Activated CD4-positive, alpha-beta memory T cell treated with anti-CD3 and anti-CD28 coated beads for 36 hours (primary cell): Measurements from ENCODE around the gene FAM53A. TPM values are rescaled to one million over a fixed set of nuclear protein-coding genes. Genes with fewer than 3 reads are reported as not detected.
A peak's percentile ranks its signal among the peaks of the same experiment; 100 is the strongest.

Source experiments
- CTCF ChIA-PET: fragments of 350-600 bp; sonication (Branson Sonifier 250); formaldehyde crosslinking; loops from one replicate; lab custom pipeline; 2021; ENCODE audit warnings: antibody characterized with exemption, inconsistent platforms; lab: Charles Lee
- POLR2A ChIA-PET: fragments of 350-600 bp; sonication (Branson Sonifier 250); formaldehyde crosslinking; loops from one replicate; lab custom pipeline; 2021; ENCODE audit warnings: antibody characterized with exemption; lab: Charles Lee
- DNase-seq: peaks from one replicate; pipeline ENCODE4 v3.0.0-alpha.2; 2020
- H3K27ac Mint-ChIP-seq: one replicate; pipeline ENCODE4 v1.8.0; 2021; ENCODE audit warnings: mixed read lengths
- H3K27me3 Mint-ChIP-seq: one replicate; pipeline ENCODE4 v1.8.0; 2021; ENCODE audit warnings: mixed read lengths
- H3K36me3 Mint-ChIP-seq: one replicate; pipeline ENCODE4 v1.8.0; 2021; ENCODE audit warnings: mixed read lengths
- H3K4me1 Mint-ChIP-seq: one replicate; pipeline ENCODE4 v1.8.0; 2021; ENCODE audit warnings: low read depth, mixed read lengths
- H3K4me3 Mint-ChIP-seq: one replicate; pipeline ENCODE4 v1.8.0; 2021; ENCODE audit warnings: mild to moderate bottlenecking, mixed read lengths
- H3K9me3 Mint-ChIP-seq: one replicate; pipeline ENCODE4 v1.8.0; 2021; ENCODE audit warnings: mixed read lengths
- intact Hi-C: fragments of 100-400 bp; cut with micrococcal nuclease; formaldehyde crosslinking; loops from one replicate; pipeline ENCODE4 v1.15.1; 2023
- total RNA-seq, 2 experiments: library from RNA; stranded (reverse); gene quantifications; one replicate each; pipeline ENCODE4 v1.2.3, GENCODE V29; 2021

Gene FAM53A
- total RNA-seq, 2 experiments from 2014 or later = 1.3 to 1.4 TPM

DNA sequence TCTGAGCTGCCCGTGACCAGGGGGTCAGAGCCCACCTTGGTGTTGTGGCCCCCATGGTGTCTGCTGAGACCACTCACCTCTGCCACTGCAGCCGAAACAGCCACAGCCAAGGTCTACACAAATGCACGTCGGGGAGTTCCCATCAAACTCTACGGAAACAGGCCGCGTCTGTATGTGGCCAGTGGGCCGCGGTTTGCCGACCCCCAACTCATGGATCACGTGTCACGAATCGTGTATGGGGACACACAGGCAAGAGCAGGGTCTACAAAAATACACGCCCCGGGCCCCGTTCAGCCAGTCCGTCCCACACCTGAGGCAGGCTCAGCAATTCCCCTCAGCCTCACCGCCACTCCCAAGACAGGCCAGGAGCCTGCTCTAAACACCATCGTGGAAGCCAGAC lies 53.8 kb downstream of the FAM53A start:
- Mint-ChIP-seq H3K27me3 (no peaks in the 10 kb centered on the region), H3K4me3 (no peak overlapping the region), H3K36me3 (no peaks in the 10 kb centered on the region), H3K27ac (no peak overlapping the region), H3K9me3 (no peaks in the 10 kb centered on the region), H3K4me1 (no peaks in the 10 kb centered on the region)
- intact Hi-C loops = no loop called here
- ChIA-PET CTCF (interaction anchor here (0.8 to 1.6 kb wide), 7 partner anchors 10 to 499 kb away, joined by 3 to 8 read pairs (median 3); no protein-coding TSS in a partner anchor), POLR2A (no interaction called here)
- no peak for DNase-seq

DNA sequence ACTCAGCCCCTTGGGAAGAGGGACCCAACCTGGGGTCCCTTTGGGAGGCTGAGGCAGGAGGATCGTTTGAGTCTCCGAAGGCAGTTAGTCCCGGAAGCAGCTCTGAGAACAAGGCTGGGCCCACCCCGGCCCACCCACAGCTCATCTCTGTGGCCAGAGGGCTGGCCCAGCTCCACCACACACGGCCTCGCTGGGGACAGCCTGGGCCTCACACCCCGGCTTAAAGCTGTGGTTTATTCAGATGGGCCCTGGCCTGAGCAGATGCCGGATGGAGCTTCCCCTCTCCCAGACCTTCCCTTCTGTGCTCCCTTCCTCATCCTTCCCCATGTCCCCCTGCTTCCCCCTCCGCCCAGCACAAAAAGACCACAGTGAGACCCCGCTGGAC lies 54.4 kb downstream of the FAM53A start:
- no peaks in the 10 kb centered on the region for H3K4me1 Mint-ChIP-seq
- intact Hi-C loops = loop anchor here (1.0 to 5.0 kb wide), 2 partner anchors 82 to 273 kb away; no protein-coding TSS in a partner anchor

DNA sequence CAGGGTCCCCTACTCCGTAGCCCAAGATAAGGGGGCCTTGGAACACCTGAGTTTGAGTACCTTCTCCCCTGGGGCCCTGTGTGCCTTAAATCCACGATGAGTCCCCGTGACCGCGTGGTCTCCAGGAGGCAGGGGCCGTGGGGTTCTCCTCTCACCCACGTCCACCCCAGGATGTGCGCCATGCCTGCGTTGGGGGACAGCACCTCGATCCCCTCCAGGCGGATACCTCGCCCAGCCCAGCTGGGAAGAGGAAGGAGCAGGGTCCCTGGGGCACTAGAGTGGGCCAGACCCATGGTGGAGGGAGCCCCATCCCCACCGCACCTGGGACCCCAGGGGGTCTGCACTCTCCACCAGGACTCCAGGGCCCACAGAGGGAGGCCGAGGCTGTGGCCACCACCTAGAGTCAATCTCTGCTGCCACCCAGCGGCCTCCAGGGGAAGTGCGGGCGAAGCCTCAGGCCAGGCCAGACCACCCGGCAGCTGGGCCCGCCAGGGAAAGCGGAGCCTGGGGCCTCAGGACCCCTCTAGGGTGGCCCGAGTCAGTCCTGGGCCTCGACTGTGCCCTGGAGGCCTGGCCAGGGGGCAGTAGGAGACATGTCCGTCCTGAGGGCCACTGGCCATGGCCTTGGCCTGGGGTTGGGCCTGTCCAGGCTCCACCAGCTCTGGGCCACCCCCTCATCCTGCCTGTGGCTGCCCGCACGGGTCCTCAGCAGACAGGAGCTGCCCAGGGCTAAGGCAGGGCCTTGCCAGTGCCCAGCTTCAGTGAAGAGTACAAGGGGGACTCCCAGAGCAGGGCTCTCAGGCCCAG lies 55.0 kb downstream of the FAM53A start:
- Mint-ChIP-seq H3K27me3 (no peaks in the 10 kb centered on the region), H3K4me1 (no peaks in the 10 kb centered on the region), H3K9me3 (no peaks in the 10 kb centered on the region), H3K4me3 (no peak overlapping the region), H3K27ac (no peak overlapping the region), H3K36me3 (no peaks in the 10 kb centered on the region)
- intact Hi-C loops = loop anchor here (1.0 to 5.0 kb wide), 2 partner anchors 82 to 273 kb away; no protein-coding TSS in a partner anchor
- POLR2A ChIA-PET = no interaction called here
- CTCF ChIA-PET = interaction anchor here (0.6 to 1.6 kb wide), 13 partner anchors 9 to 498 kb away, joined by 3 to 8 read pairs (median 3); no protein-coding TSS in a partner anchor
- peak; percentile 74 for DNase-seq

More for the DNA sequence above, 54.4 kb downstream of the FAM53A start:
- no peaks in the 10 kb centered on the region for H3K27me3 Mint-ChIP-seq
- ChIA-PET CTCF (interaction anchor here (0.6 to 1.6 kb wide), 13 partner anchors 9 to 499 kb away, joined by 3 to 8 read pairs (median 3); no protein-coding TSS in a partner anchor), POLR2A (no interaction called here)
- no peak overlapping the region for H3K4me3 Mint-ChIP-seq
- no peaks in the 10 kb centered on the region for H3K9me3 Mint-ChIP-seq
- no peaks in the 10 kb centered on the region for H3K36me3 Mint-ChIP-seq
- no peak overlapping the region for H3K27ac Mint-ChIP-seq
- no peak for DNase-seq

DNA sequence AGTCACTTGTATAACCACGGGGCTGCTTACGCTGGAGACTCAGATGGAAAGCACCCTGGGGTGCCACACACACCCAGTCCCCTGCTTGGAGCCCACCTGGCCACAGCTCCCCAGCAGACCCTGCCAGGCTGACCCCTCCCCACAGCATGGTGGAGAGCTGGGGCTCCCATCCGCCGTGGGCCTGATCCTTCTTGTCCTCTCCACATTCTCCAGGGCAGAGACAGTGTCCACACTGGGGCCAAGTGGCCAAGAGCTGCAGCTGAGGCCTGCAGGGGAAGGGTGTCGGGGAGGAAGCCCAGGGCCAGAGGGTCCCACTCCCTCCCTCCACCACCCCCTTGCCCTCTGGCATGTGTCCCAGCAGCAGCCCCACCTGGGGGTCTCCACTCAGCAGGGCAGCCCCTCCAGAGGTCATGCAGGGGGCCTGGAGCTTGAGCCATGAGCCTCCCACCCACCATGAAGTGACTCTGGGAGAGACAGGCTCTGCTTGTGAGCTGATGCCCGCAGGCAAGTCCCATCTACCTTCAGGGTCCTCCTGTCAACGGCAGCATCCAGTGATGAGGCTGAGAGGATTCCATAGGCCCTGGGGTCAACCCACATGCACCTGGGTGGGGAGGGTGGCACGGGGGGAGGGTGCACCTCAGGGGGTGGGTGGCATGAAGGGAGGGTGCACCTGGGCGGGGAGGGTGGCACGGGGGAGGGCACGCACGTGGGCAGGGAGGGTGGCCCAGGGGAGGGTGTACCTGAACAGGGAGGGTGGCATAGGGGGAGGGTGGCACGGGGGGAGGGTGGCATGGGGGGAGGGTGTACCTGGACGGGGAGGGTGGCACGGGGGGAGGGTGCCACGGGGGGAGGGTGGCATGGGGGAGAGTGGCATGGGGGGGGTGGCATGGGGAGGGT lies 56.4 kb downstream of the FAM53A start:
- CTCF ChIA-PET = interaction anchor here (0.8 kb wide), 1 partner anchor 272 kb away, joined by 3 read pairs; no protein-coding TSS in a partner anchor
- no peaks in the 10 kb centered on the region for H3K4me1 Mint-ChIP-seq
- H3K27me3 Mint-ChIP-seq = no peaks in the 10 kb centered on the region
- POLR2A ChIA-PET = no interaction called here
- H3K4me3 Mint-ChIP-seq = no peak overlapping the region
- H3K9me3 Mint-ChIP-seq = no peaks in the 10 kb centered on the region
- intact Hi-C loops = loop anchor here (5.0 kb wide), 1 partner anchor 80 kb away; no protein-coding TSS in a partner anchor
- H3K36me3 Mint-ChIP-seq = no peaks in the 10 kb centered on the region
- no peak overlapping the region for H3K27ac Mint-ChIP-seq
- DNase-seq = no peak

DNA sequence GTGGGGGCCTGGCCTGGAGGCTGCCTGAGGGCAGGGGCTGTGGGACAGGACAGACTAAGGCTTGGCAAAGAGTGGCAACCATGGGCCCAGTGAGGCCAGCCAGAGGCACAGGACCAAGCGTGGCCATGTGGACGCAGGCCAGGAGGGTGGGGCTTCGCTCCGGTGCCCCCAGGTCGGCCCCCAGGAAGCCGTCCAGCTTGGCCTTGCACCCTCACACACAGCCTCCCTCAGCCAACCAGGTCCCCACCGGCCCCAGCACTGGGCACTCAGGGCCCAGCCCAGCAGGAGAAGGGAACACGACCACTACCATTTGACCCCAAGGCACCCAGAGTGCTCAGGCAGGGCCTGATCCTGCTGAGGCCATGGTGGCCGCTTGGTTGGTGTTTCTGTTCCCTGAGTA lies 57.2 kb downstream of the FAM53A start:
- H3K36me3 Mint-ChIP-seq = no peaks in the 10 kb centered on the region
- CTCF ChIA-PET = no interaction called here
- intact Hi-C loops = loop anchor here (5.0 kb wide), 1 partner anchor 80 kb away; no protein-coding TSS in a partner anchor
- H3K4me1 Mint-ChIP-seq = no peaks in the 10 kb centered on the region
- no peak overlapping the region for H3K4me3 Mint-ChIP-seq
- no peak for DNase-seq
- POLR2A ChIA-PET = no interaction called here
- no peaks in the 10 kb centered on the region for H3K9me3 Mint-ChIP-seq
- no peaks in the 10 kb centered on the region for H3K27me3 Mint-ChIP-seq
- H3K27ac Mint-ChIP-seq = no peak overlapping the region

DNA sequence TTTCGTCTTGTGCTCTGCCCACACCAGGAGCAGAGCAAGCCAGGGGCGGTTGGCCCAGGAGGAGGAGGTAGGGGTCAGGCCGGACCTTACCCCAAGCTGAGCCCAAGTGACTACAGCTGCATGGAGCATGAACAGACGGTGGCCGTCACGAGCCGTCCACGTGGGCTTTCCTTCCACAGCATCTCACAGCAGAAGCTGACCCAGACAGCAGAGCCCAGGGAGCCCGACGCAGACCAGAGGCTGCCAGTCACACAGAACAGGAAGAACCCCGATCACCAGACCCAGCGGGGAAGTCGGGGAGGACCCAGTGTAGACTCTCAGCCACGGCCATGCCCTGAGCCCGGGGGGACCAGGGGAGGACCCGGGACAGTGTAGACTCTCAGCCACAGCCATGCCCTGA lies 58.0 kb downstream of the FAM53A start:
- Mint-ChIP-seq H3K9me3 (no peaks in the 10 kb centered on the region), H3K27me3 (no peaks in the 10 kb centered on the region), H3K36me3 (no peaks in the 10 kb centered on the region), H3K4me3 (no peak overlapping the region), H3K4me1 (no peaks in the 10 kb centered on the region), H3K27ac (no peak overlapping the region)
- DNase-seq = no peak
- intact Hi-C loops = loop anchor here (5.0 kb wide), 1 partner anchor 79 kb away; no protein-coding TSS in a partner anchor
- CTCF ChIA-PET = no interaction called here
- POLR2A ChIA-PET = no interaction called here

DNA sequence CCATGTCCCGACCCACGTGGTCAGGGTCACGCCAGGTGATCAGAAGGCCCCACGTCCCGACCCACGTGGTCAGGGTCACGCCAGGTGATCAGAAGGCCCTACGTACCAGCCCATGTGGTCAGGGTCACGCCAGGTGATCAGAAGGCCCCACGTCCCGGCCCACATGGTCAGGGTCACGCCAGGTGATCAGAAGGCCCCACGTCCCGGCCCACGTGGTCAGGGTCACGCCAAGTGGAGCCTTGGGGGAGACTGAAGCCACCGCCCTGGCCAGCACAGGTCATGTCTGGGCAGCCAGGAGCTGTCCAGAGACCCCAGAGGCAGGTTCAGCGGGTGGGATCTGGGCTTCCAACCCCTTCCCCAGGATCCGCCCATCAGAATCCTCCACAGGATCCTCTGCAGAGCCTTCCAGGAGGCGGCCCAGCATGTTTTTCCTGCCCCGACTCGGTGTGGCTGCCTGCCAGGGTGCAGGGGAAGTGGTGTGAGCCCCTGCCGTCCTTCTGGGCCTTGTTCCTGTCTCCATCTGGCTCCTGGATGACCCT lies 58.4 kb downstream of the FAM53A start:
- no peaks in the 10 kb centered on the region for H3K9me3 Mint-ChIP-seq
- no peak overlapping the region for H3K4me3 Mint-ChIP-seq
- peaks cover 1% of the 10 kb centered on the region for H3K4me1 Mint-ChIP-seq
- ChIA-PET CTCF (no interaction called here), POLR2A (no interaction called here)
- H3K27me3 Mint-ChIP-seq = no peaks in the 10 kb centered on the region
- no peak for DNase-seq
- H3K36me3 Mint-ChIP-seq = no peaks in the 10 kb centered on the region
- H3K27ac Mint-ChIP-seq = no peak overlapping the region
- intact Hi-C loops = loop anchor here (5.0 kb wide), 1 partner anchor 78 kb away; no protein-coding TSS in a partner anchor

DNA sequence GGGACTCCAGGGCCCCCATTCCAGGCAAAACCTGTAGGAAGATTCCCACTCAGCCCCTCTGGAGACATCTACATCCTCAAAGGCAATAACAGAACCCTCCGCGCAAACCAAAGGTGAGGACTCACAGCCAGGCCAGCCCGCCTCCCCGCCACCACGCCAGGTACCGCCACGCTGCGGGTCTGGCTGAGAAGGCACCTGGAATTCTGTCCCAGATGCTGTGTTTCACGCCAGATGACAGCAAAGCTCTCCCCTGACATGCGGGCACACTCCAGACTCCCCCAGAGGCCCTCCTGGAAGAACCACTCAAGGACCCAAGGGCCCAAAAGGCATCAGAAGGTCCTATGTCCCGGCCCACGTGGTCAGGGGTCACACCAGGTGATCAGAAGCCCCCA lies 59.6 kb downstream of the FAM53A start:
- no peak for DNase-seq
- ChIA-PET POLR2A (no interaction called here), CTCF (no interaction called here)
- Mint-ChIP-seq H3K4me3 (no peak overlapping the region), H3K9me3 (no peaks in the 10 kb centered on the region), H3K36me3 (no peaks in the 10 kb centered on the region), H3K27me3 (no peaks in the 10 kb centered on the region), H3K4me1 (peaks cover 3% of the 10 kb centered on the region), H3K27ac (no peak overlapping the region)
- intact Hi-C loops = no loop called here

DNA sequence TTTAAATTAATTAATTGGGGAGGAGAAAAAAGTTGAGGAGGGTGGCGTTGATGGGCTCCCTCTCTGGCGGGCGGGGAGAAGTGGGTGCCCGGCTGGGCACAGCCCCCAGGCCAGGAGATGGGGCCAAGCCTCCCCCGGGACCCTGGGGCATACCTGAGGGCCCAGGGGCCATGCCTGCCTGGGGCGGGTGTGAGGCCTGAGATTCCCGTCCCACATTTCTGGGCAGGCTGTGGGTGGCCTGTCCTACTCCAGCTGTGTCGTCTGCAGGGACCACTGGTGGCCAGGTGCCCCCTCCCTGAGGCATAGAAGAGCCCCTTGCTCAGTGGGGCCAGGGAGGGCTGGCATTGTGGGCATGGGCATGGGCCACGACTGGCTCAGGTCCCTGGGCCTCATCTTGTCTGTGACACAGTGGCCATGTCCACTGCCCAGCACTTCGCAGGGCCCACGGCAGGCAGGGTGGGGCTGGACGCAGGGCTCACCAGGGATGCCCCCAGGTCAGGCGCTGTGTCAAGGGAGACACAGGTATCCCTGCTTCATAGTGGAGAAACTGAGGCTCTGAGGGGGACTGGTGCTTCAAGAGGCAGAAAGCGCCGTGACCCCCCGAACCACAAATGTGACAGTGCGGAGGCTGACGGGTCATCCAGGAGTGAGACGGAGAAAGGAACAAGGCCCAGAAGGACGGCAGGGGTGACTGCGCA lies 60.1 kb downstream of the FAM53A start:
- Mint-ChIP-seq H3K4me3 (no peak overlapping the region), H3K27ac (no peak overlapping the region), H3K27me3 (no peaks in the 10 kb centered on the region), H3K36me3 (no peaks in the 10 kb centered on the region), H3K9me3 (no peaks in the 10 kb centered on the region), H3K4me1 (peaks cover 3% of the 10 kb centered on the region)
- DNase-seq = no peak
- POLR2A ChIA-PET = no interaction called here
- intact Hi-C loops = no loop called here
- CTCF ChIA-PET = no interaction called here

DNA sequence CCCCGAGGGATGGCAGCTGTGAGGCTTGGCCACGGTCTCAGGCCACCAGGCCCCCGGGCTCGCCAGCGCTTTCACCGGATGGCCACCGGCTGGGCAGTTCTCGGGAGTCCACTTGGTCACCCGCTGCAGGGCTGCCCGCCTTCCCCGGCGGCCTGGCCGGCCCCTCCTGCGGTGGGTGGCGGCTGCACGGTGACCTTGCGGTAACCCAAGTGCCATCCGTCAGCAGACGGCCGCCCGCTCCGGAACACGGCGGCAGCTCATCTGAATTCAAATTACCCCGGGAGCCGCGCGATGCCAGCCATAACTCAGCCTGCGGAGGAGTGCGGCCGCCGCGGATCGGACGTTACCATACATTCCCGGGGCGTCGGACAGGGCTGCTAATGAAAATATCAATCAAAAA lies 60.7 kb downstream of the FAM53A start:
- Mint-ChIP-seq H3K4me1 (peaks cover 3% of the 10 kb centered on the region), H3K27ac (no peak overlapping the region), H3K36me3 (no peaks in the 10 kb centered on the region), H3K4me3 (no peak overlapping the region), H3K9me3 (no peaks in the 10 kb centered on the region), H3K27me3 (no peaks in the 10 kb centered on the region)
- ChIA-PET POLR2A (no interaction called here), CTCF (no interaction called here)
- intact Hi-C loops = no loop called here
- DNase-seq = no peak

DNA sequence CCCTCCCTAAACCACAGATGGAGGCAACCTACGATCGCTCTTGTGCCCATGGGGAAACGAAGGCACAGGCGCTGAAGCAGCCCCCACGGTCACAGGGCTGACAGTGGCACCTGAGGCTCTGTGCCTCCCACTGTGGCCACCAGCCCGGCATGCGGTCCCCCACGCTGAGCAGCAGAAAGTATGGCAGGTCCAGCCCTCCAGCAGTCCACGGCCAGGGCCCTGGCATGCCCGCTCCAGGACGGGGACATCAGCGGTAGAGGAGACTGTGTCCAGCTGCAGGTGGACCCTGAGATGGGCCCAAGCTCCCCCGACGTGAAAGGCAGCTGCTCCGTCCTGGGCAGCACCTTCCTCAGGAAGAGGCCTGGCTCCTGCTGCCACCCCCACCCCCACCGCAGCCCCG lies 61.2 kb downstream of the FAM53A start:
- DNase-seq = no peak
- Mint-ChIP-seq H3K36me3 (no peaks in the 10 kb centered on the region), H3K27me3 (no peaks in the 10 kb centered on the region), H3K4me3 (no peak overlapping the region), H3K9me3 (no peaks in the 10 kb centered on the region), H3K4me1 (peaks cover 3% of the 10 kb centered on the region), H3K27ac (no peak overlapping the region)
- CTCF ChIA-PET = no interaction called here
- POLR2A ChIA-PET = no interaction called here
- intact Hi-C loops = no loop called here
